K562 (cell line): ENCODE data around the gene PRM2. TPM values are rescaled to one million over a fixed set of nuclear protein-coding genes. Genes with fewer than 3 reads are reported as not detected.

Experiments used
- ARNT ChIP-seq, 2 experiments: fragments of 450-650 bp; IDR thresholded peaks; 2 replicates each; pipeline ENCODE4 v1.6.1; 2016; ENCODE audit warnings: mild to moderate bottlenecking in 1 of 2
- ETV5 ChIP-seq: sonication (generic); formaldehyde crosslinking; IDR thresholded peaks from 2 replicates; pipeline ENCODE4 v1.4.0; 2020; ENCODE audit warnings: low read depth, mild to moderate bottlenecking, missing genetic modification reagents
- HMG20A ChIP-seq: fragments of 450-650 bp; formaldehyde crosslinking; conservative IDR thresholded peaks from 2 replicates; pipeline ENCODE4 v1.4.0; 2020; ENCODE audit warnings: mild to moderate bottlenecking, mixed read lengths
- KLF1 ChIP-seq: fragments of 450-650 bp; IDR thresholded peaks from 2 replicates; pipeline ENCODE4 v1.6.1; 2016; ENCODE audit warnings: missing genetic modification characterization, missing compliant biosample characterization
- POU5F1 ChIP-seq: fragments of 150-350 bp; IDR thresholded peaks from 2 replicates; pipeline ENCODE4 v1.6.1; 2014; ENCODE audit warnings: borderline replicate concordance, low read length, low read depth, mild to moderate bottlenecking; ENCODE audit not compliant: partially characterized antibody
- RCOR1 ChIP-seq, 2 experiments: IDR thresholded peaks; 2 replicates each; pipeline ENCODE4 v1.6.1; 2012; ENCODE audit warnings: low read depth in 2 of 2, low read length in 2 of 2, borderline replicate concordance in 1 of 2, improper control_type of control experiment in 1 of 2
- SRSF3 ChIP-seq: fragments of 200-400 bp; formaldehyde crosslinking; IDR thresholded peaks from 2 replicates; pipeline ENCODE4 v1.6.1; 2016; ENCODE audit warnings: mild to moderate bottlenecking, low read length, moderate library complexity; ENCODE audit not compliant: insufficient read depth
- SRSF9 ChIP-seq: fragments of 200-400 bp; formaldehyde crosslinking; IDR thresholded peaks from 2 replicates; pipeline ENCODE4 v1.6.1; 2017; ENCODE audit warnings: low read depth, low read length, borderline replicate concordance
- ZNF239 ChIP-seq: fragments of 250-450 bp; sonication (Bioruptor Pico); IDR thresholded peaks from 2 replicates; pipeline ENCODE4 v1.4.0; 2020; ENCODE audit warnings: mild to moderate bottlenecking
- ZNF408 ChIP-seq: fragments of 250-450 bp; sonication (Bioruptor Pico); IDR thresholded peaks from 2 replicates; pipeline ENCODE4 v1.4.0; 2020; ENCODE audit warnings: low read depth, mild to moderate bottlenecking, moderate library complexity
- ZNF589 ChIP-seq: fragments of 200-800 bp; sonication (Bioruptor generic); IDR thresholded peaks from 2 replicates; pipeline ENCODE4 v1.6.1; 2016; ENCODE audit warnings: low read depth, missing genetic modification characterization, missing compliant biosample characterization
- ZNF644 ChIP-seq: fragments of 200-800 bp; sonication (Bioruptor generic); IDR thresholded peaks from 2 replicates; pipeline ENCODE4 v1.6.1; 2016; ENCODE audit warnings: low read depth, missing genetic modification characterization, missing compliant biosample characterization
- polyA plus RNA-seq, 8 experiments: library from polyadenylated mRNA; depleted of rRNA in 4 of 8; stranded (reverse) in 5 of 8; unstranded in 3 of 8; fragments of >200 nt; fragmentation: Nextera tagmentation in 2 of 8; fragmentation: Illumina TruSeq in 1 of 8; extraction: Ambion mirVana in 2 of 8; extraction: Trizol in 1 of 8; gene quantifications; 2 replicates each; pipeline versions ENCODE4 v1.2.1 to v1.2.3, GENCODE V29; 2011 to 2014; ENCODE audit warnings: inconsistent platforms in 1 of 8, missing spikeins in 1 of 8
- total RNA-seq, 7 experiments: library from RNA; depleted of rRNA in 6 of 7; stranded (reverse); fragments of >200 nt in 6 of 7; fragmentation: Illumina TruSeq in 2 of 7; extraction: Trizol in 2 of 7; gene quantifications; 2 replicates each; pipeline versions ENCODE4 v1.2.1 to v1.2.3, GENCODE V29; 2011 to 2021; ENCODE audit warnings: low replicate concordance in 1 of 7
- TF ChIP-seq, protein P1 (sequence below): fragments of 450-650 bp; IDR thresholded peaks from 2 replicates; pipeline ENCODE4 v1.6.1; 2018; ENCODE audit warnings: mild to moderate bottlenecking, low read depth; ENCODE audit not compliant: partially characterized antibody
- TF ChIP-seq, protein P2 (sequence below): fragments of 200-800 bp; sonication (Bioruptor generic); IDR thresholded peaks from 2 replicates; pipeline ENCODE4 v1.6.1; 2016; ENCODE audit warnings: missing genetic modification characterization, missing compliant biosample characterization
- TF ChIP-seq, protein P3 (sequence below): fragments of 450-650 bp; IDR thresholded peaks from 2 replicates; pipeline ENCODE4 v1.6.1; 2017; ENCODE audit warnings: antibody characterized with exemption, mild to moderate bottlenecking

The PRM2 gene
- total and polyA plus RNA-seq, 9 of the 15 experiments (the other 6 are each of a cell fraction or from before 2014, with no cell fraction given): not detected

DNA sequence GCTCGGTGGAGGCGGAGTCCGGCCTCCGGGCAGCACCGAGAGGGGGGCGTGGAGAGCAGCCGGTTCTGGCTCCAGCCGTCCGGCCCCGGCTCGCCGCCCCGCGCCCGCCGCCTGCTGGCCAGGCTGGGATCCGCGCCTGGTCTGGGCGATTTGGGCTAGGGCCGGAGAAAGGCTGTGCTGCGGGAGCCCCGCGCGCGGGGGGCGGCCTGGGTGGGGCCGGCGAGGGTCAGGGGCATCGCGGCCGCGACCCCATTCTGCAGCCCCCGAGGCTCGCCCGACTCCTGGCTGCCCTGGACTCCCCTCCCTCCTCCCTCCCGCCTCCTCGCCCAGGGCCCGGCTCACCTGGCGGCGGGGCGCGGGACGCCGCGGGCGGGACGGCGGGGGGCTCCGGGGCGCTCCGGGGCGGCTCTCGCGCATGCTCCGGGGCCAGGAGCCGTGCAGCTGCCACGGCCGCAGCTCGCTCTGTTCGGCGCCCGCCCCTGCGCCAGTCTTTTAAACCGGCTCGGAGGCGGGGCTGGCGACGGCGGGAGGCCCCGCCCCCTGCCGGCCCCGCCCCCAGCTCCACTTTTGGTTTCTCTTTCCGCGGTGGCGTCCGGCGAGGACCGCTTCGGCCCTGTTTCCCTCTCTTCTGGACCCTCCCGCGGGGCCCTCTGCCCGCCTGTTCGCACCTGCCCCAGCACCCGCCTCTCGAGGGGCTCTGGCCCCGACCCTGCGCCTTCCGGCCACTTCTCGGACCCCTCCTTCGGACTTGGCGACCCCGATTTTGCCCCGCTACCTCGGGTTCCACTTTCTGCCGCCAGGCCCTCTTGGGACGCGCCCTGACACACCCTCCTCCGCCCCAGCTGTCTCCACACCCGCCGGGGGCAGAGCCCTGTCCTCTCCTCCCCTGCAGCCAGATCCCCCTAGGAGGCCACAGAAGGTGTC is 20.3 kb downstream of the PRM2 start, which contains the start of gene SOCS1 (continued):
- no peak for TF ChIP-seq ZNF408 (CRISPR knock-in tag)
- TF ChIP-seq, protein P1, sequence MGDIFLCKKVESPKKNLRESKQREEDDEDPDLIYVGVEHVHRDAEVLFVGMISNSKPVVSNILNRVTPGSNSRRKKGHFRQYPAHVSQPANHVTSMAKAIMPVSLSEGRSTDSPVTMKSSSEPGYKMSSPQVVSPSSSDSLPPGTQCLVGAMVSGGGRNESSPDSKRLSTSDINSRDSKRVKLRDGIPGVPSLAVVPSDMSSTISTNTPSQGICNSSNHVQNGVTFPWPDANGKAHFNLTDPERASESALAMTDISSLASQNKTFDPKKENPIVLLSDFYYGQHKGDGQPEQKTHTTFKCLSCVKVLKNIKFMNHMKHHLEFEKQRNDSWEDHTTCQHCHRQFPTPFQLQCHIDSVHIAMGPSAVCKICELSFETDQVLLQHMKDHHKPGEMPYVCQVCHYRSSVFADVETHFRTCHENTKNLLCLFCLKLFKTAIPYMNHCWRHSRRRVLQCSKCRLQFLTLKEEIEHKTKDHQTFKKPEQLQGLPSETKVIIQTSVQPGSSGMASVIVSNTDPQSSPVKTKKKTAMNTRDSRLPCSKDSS: no peak
- TF ChIP-seq, protein P2, sequence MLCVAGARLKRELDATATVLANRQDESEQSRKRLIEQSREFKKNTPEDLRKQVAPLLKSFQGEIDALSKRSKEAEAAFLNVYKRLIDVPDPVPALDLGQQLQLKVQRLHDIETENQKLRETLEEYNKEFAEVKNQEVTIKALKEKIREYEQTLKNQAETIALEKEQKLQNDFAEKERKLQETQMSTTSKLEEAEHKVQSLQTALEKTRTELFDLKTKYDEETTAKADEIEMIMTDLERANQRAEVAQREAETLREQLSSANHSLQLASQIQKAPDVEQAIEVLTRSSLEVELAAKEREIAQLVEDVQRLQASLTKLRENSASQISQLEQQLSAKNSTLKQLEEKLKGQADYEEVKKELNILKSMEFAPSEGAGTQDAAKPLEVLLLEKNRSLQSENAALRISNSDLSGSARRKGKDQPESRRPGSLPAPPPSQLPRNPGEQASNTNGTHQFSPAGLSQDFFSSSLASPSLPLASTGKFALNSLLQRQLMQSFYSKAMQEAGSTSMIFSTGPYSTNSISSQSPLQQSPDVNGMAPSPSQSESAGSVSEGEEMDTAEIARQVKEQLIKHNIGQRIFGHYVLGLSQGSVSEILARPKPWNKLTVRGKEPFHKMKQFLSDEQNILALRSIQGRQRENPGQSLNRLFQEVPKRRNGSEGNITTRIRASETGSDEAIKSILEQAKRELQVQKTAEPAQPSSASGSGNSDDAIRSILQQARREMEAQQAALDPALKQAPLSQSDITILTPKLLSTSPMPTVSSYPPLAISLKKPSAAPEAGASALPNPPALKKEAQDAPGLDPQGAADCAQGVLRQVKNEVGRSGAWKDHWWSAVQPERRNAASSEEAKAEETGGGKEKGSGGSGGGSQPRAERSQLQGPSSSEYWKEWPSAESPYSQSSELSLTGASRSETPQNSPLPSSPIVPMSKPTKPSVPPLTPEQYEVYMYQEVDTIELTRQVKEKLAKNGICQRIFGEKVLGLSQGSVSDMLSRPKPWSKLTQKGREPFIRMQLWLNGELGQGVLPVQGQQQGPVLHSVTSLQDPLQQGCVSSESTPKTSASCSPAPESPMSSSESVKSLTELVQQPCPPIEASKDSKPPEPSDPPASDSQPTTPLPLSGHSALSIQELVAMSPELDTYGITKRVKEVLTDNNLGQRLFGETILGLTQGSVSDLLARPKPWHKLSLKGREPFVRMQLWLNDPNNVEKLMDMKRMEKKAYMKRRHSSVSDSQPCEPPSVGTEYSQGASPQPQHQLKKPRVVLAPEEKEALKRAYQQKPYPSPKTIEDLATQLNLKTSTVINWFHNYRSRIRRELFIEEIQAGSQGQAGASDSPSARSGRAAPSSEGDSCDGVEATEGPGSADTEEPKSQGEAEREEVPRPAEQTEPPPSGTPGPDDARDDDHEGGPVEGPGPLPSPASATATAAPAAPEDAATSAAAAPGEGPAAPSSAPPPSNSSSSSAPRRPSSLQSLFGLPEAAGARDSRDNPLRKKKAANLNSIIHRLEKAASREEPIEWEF (CRISPR knock-in tag): no peak
- TF ChIP-seq ARNT (IDR thresholded peaks at IDR 0.05): no peak
- no peak for TF ChIP-seq ZNF239 (CRISPR knock-in tag)
- no peak for TF ChIP-seq HMG20A
- peak; percentile 64 for TF ChIP-seq KLF1 (tag)
- no peak for TF ChIP-seq POU5F1
- TF ChIP-seq ZNF589: no peak
- no peak; the same call in 1 of the 2 replicates for TF ChIP-seq ZNF644
- TF ChIP-seq, protein P3, sequence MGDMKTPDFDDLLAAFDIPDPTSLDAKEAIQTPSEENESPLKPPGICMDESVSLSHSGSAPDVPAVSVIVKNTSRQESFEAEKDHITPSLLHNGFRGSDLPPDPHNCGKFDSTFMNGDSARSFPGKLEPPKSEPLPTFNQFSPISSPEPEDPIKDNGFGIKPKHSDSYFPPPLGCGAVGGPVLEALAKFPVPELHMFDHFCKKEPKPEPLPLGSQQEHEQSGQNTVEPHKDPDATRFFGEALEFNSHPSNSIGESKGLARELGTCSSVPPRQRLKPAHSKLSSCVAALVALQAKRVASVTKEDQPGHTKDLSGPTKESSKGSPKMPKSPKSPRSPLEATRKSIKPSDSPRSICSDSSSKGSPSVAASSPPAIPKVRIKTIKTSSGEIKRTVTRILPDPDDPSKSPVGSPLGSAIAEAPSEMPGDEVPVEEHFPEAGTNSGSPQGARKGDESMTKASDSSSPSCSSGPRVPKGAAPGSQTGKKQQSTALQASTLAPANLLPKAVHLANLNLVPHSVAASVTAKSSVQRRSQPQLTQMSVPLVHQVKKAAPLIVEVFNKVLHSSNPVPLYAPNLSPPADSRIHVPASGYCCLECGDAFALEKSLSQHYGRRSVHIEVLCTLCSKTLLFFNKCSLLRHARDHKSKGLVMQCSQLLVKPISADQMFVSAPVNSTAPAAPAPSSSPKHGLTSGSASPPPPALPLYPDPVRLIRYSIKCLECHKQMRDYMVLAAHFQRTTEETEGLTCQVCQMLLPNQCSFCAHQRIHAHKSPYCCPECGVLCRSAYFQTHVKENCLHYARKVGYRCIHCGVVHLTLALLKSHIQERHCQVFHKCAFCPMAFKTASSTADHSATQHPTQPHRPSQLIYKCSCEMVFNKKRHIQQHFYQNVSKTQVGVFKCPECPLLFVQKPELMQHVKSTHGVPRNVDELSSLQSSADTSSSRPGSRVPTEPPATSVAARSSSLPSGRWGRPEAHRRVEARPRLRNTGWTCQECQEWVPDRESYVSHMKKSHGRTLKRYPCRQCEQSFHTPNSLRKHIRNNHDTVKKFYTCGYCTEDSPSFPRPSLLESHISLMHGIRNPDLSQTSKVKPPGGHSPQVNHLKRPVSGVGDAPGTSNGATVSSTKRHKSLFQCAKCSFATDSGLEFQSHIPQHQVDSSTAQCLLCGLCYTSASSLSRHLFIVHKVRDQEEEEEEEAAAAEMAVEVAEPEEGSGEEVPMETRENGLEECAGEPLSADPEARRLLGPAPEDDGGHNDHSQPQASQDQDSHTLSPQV: peak; percentile 52
- no peak for TF ChIP-seq SRSF9
- 0 out of 2 replicates have a peak, but pooled peaks have one; percentile 15 for TF ChIP-seq ETV5 (CRISPR knock-in tag)
- peak in 1 of 2 experiments; percentile 3; a peak in 1 of 4 replicates for TF ChIP-seq RCOR1 (IDR thresholded peaks at IDR 0.05; ENCODE audit: borderline replicate concordance in 1 of 2, low read depth in 2 of 2, low read length in 2 of 2)
- no peak for TF ChIP-seq SRSF3
